ENCODE data around the gene SPTB.

- TF ChIP-seq ZNF140 (CRISPR knock-in tag; IDR thresholded peaks at IDR 0.05) (no peak), RCOR1 (IDR thresholded peaks at IDR 0.05; ENCODE audit: borderline replicate concordance in 1 of 2, low read depth in 2 of 2, low read length in 2 of 2) (no peak), TEAD4 (IDR thresholded peaks at IDR 0.05; ENCODE audit: low read length) (no peak), TEAD4 (CRISPR knock-in tag; IDR thresholded peaks at IDR 0.05; ENCODE audit: borderline replicate concordance) (no peak), HNRNPUL1 (IDR thresholded peaks at IDR 0.05; ENCODE audit: low read length) (no peak), EP300 (IDR thresholded peaks at IDR 0.05; ENCODE audit: low read length) (no peak), RFX5 (IDR thresholded peaks at IDR 0.05; ENCODE audit: low read depth, low read length) (no peak), EWSR1 (IDR thresholded peaks at IDR 0.05; ENCODE audit: borderline replicate concordance, low read depth, partially characterized antibody) (no peak), EGR1 (conservative IDR thresholded peaks at IDR 0.05) (no peak), KLF6 (CRISPR knock-in tag; IDR thresholded peaks at IDR 0.05; ENCODE audit: borderline replicate concordance) (no peak), ZNF12 (CRISPR knock-in tag; IDR thresholded peaks at IDR 0.05) (no peak), MTA1 (IDR thresholded peaks at IDR 0.05; ENCODE audit: borderline replicate concordance) (no peak)
- TF ChIP-seq, protein P1, sequence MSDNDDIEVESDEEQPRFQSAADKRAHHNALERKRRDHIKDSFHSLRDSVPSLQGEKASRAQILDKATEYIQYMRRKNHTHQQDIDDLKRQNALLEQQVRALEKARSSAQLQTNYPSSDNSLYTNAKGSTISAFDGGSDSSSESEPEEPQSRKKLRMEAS (CRISPR knock-in tag; IDR thresholded peaks at IDR 0.05), result no peak
- TF ChIP-seq, protein P2, sequence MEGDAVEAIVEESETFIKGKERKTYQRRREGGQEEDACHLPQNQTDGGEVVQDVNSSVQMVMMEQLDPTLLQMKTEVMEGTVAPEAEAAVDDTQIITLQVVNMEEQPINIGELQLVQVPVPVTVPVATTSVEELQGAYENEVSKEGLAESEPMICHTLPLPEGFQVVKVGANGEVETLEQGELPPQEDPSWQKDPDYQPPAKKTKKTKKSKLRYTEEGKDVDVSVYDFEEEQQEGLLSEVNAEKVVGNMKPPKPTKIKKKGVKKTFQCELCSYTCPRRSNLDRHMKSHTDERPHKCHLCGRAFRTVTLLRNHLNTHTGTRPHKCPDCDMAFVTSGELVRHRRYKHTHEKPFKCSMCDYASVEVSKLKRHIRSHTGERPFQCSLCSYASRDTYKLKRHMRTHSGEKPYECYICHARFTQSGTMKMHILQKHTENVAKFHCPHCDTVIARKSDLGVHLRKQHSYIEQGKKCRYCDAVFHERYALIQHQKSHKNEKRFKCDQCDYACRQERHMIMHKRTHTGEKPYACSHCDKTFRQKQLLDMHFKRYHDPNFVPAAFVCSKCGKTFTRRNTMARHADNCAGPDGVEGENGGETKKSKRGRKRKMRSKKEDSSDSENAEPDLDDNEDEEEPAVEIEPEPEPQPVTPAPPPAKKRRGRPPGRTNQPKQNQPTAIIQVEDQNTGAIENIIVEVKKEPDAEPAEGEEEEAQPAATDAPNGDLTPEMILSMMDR (IDR thresholded peaks at IDR 0.05 in 2 of 3, conservative IDR thresholded peaks at IDR 0.05 in 1 of 3; ENCODE audit: insufficient read depth in 2 of 3, low read depth in 1 of 3, low read length in 3 of 3), result no peak
These were observed 83.8 kb downstream of the SPTB start for GRCh38 chr14:64795921-64796320.

Measured in K562 (cell line).